Putamen (tissue), 1 donor: ENCODE data around the gene PPP4R1.

Experiments
- DNase-seq: peaks from one replicate; pipeline ENCODE4 v3.0.0-alpha.2; 2016; ENCODE audit warnings: low spot score

The PPP4R1 gene

DNA sequence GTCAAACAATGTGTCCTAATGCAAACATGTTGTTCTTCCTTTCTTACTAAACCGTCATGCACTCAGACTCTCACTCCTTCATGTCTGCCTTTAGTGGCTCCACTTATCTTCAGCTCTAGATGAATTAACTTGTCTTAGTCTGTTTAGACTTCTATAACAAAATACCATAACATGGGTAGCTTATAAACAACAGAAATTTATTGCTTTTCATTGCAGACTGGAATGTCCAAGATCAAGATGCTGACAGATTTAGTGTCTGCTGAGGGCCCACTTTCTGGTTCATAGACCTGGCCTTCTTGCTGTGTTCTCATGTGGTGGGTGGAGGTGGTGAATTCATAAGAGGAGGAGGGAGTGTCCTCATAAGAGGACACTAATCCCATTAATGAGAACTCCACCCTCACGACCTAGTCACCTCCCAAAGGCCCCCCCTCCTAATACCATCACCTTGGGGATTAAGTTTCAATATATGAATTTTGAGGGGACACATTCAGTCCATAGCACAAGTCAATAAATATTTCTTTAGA, 106.7 kb downstream of the PPP4R1 start:
- DNase-seq = no peak

DNA sequence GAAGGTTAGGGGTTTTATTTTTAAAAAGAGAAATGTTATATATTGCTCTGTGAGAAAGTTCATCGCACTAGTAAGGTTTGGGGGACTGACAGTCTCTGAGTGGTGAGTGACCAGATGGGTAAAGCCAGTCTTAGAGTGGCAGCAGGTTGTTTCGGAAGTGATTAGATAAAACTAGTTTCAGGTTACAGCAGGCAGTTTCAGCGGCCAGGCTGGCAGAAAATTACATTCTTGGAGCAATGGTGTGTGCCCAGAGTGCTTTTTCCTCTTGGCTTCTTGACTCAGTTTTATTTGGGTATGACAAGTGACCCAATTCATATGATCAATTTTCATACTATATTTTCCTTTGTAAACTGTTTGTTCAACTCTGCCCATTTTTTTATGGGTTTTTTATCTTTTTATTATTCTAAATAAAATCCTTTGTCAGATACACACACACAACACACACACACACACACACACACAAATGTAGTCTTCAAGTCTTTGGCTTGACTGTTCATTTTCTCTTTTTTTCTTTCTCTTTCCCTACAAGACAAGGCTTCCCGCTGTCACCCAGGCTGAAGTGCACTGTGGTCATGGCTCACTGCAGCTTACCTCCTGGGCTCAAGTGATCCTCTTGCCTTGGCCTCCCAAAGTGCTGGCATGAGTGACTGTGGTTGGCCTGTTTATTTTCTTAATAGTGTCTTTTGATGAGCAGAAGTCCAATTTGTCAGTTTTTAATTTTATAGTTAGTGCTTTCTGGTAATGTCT, 108.1 kb downstream of the PPP4R1 start:
- no peak for DNase-seq
